Stimulated activated CD4-positive, alpha-beta T cell treated with anti-CD3 and anti-CD28 coated beads, Interleukin-4, amount 100 ng/mL, for 1 hour (primary cell): ENCODE measurements around the gene MADCAM1.

ENCODE experiments used
- DNase-seq: peaks from one replicate; pipeline ENCODE4 v3.0.0-alpha.2; 2020

Gene MADCAM1

DNA sequence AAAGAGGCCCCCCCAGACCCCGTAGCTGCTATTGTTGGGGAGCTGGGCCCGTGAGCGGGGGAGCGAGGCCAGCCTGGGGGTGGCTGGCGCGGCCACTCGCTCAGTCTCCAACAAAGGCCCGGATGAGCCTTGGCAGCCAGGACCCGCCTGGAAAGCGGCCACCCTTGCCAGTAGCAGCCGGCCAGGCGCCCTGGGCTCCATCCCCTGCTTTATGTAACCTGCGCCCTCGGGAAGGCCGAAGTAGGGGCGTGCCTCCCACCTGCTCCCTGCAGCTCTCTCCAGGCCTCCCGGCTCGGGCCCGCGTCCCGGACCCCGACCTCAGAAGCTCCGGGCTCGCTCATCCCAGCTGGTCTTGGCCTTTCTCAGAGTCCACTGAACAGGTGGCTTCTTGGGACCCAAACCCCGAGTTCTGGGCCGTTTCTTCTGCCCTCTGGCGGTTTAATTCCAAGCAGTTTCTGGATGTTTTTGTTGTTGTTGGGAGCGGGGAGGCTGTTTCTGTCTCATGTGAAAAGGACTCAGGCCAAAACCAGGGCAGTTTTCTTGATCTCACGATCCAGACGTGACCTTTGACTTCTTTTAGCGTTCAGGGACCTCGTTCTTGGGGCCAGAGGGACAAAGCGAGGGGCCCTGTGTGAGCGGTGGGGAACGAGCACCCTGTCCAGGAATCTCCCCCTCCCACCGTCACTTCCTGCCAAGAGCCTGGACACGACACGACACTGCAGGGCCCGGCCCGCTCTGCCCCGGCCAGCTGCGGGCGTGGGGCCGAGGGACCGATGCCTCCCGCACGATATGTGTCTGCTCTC, 36.5 kb downstream of the MADCAM1 start:
- no peak for DNase-seq

DNA sequence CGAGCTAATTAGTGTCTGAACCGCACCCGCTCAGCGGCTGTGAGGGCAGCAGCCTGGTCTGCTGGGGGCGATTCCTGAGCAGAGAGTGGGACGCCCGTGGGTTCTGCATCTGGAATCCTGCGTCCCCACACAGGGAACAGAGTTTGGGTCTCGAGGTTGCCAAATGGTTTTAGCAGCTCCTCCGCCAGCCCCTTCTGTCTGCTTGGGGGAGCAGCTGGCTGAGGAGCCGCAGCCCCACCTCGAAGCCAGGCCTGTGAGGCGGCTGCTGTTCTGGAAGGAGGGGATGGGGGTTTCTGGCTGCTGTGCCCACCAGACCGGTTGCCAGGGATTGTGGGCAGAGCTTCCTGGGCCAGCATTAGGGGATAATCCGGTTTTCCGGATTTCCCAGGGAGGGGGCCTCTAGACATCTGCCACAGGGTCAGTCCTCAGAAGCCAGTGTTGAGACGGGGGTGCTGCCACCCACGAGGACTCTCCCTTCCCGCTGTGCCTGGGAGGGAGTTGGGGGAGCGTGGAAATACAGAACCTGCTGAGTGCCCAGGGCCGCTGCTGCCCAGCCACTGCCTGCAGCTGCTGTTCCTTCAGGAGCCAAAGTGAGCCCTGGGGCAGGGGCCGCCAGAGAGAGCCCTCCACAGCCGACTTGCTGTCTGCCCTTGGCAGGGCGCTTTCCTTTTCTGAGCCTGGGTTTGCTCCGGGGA, 37.2 kb downstream of the MADCAM1 start:
- no peak for DNase-seq

DNA sequence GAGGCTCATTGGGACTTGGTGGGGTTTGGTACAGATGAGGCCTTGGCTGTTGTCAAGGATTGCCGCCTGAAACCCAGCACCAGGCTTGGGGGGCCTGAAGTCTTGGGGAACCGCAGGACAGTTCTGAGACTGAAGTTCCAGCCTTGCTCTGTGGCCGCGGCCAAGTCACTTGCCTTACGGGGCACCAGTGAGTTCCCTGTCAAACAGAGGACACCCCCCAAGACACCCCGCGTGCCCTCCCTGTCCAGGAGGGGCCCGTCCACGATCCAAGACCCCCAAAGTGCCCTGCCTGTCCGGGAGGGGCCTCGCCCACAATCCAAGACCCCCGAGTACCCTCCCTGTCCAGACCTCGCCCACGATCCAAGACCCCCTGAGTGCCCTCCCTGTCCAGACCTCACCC, 37.8 kb downstream of the MADCAM1 start:
- no peak for DNase-seq

GRCh38 chr19:535017-535835, 38.9 kb downstream of the MADCAM1 start:
- no peak for DNase-seq

DNA sequence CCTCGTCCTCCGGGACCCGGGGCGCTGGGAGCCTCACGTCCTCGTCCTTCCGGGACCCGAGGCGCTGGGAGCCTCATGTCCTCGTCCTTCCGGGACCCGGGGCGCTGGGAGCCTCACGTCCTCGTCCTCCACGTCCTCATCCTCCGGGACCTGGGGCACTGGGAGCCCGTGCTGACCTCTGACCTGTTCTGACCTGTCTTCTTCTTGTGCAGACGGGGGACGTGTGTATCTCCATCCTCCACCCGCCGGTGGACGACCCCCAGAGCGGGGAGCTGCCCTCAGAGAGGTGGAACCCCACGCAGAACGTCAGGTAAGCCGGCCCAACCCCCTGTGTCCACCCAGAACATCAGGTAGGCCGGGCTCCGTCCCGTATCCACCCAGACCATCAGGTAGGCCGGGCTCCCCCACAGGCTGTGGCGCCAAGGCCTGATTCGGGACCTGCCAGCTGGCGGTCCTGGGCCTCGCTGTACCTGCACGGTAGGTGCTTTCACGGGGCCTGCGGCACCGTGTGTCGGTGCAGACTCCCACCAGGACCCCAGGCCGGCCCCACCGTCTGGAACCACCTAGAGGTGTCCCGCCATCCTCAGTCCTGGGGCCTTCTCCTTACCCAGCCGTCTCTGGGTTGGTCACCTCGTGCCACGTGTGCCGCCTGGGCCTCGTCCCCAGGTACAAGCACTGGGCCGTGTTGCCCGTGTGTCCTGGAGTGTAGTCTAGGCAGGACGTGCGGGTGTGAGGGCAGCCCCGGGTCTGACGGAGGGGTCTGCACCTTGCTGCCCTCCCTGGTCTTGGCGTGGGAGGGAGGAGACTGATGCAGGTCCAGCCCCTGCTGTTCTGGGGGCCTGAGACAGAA, 40.0 kb downstream of the MADCAM1 start:
- no peak for DNase-seq

GRCh38 chr19:536881-537404, 40.7 kb downstream of the MADCAM1 start:
- no peak for DNase-seq

DNA sequence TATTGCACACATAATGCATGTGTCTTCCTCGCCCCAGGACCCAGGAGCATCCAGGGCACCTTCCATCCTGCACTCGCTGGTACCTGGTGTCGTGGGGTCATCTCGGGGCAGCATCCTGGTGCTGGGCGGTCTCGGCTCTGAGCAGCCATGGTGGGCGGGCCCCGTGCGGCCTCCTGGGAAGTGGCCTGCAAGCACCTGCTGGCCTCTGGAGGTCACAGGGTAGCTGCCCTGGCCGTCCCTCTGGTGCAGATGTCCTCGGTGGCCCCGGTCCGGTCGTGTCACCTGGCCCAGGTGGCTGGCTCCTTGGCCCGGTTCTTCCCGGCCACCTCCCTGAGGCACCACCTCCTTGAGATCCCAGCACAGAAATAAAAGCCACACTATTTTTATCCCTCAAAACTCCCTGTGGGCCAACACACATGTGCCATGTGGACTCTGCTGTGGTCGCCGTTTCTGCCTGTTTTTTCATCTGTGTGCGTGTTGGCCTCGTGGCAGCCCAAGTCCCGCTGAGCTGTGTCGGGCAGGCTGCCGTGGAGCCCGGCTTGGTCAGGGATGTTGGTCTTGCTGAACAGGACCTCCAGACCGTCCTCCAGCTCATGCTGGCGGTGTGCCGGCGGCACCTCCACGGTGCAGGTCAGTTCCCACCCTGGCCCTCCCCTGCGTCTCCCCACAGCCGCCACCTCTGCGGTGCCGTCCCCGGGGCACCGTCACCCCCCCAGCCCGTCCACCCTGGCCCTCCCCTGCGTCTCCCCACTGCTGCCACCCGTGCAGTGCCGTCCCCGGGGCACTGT, 42.5 kb downstream of the MADCAM1 start:
- no peak for DNase-seq

DNA sequence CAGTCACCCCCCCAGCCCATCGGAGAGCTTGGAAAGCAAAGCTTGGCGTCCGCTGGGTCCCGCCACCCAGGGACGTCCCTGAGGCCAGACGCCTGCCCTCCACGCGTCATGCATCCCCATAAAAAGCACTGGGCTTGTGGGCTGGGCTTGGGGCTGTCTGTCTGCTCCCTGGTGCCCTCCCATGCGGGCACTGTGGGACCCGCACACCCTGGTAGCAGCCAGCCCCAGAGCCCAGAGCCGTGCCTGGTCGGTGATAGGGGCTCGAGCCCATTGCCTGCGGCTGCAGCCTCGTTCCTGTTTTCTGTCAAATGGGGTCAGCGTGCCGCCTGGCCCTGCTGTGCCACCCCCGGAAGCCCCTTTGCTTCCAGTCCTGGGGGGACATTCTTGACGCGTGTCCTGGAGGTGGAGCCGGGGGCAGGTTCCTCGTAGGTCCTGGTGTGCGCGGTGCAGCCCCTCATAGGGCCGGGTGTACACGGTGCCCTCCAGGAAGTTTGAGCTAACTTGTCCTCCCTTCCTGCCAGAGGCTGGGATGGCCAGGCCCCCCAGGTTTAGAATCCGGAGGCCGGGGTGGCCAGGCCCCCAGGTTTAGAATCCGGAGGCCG, 43.2 kb downstream of the MADCAM1 start:
- no peak for DNase-seq

GRCh38 chr19:540867-541637, 44.8 kb downstream of the MADCAM1 start:
- DNase-seq: no peak

DNA sequence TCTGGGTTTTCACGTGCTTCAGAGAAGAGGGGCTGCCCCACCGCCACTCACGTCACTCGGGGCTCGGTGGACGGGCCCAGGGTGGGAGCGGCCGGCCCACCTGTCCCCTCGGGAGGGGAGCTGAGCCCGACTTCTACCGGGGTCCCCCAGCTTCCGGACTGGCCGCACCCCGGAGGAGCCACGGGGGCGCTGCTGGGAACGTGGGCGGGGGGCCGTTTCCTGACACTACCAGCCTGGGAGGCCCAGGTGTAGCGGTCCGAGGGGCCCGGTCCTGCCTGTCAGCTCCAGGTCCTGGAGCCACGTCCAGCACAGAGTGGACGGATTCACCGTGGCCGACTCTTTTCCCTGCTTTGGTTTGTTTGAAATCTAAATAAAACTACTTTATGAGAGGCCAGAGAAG, 45.4 kb downstream of the MADCAM1 start:
- DNase-seq: no peak

GRCh38 chr19:542173-542866, 46.0 kb downstream of the MADCAM1 start:
- DNase-seq: no peak

DNA sequence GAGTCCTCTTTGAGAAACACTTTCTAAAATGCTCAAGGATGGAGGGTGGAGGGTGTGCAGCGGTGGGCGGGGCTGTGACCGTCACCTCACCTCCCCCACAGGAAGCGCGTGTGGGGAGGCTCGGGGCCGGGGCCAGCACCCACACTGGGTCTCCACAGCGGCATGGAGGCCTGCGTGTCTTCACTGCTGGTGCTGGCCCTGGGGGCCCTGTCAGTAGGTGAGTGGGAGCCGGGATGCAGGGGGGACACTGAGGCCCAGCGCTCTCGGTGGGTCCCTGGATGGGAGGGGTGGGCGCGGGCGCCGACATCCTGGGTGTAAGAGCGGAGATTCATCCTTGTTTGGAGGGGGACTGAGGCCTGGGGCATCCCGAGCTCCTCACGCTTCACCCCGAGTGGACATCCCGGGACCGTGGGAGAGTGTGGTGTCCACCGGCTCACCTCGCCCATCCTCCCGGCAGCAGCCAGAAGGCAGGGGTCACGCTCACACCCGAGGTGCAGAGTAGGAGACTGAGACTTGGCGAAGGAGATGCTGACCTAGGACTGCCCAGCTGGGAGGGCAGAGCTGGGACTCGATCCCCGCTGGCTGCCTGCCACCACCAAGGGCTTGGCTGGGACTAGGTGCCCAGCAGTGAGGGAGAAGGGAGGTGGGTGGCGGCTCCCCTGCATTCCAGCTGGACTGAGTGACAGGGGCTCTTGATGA, 47.8 kb downstream of the MADCAM1 start, which contains the start of gene GZMM:
TSS of gene GZMM (plus strand) at position 144 of the 699 bp plus-strand sequence. CDS start at position 163, 19 bp downstream.
- DNase-seq: peak; percentile 72

GRCh38 chr19:547117-547516, 50.8 kb downstream of the MADCAM1 start:
- DNase-seq: no peak

DNA sequence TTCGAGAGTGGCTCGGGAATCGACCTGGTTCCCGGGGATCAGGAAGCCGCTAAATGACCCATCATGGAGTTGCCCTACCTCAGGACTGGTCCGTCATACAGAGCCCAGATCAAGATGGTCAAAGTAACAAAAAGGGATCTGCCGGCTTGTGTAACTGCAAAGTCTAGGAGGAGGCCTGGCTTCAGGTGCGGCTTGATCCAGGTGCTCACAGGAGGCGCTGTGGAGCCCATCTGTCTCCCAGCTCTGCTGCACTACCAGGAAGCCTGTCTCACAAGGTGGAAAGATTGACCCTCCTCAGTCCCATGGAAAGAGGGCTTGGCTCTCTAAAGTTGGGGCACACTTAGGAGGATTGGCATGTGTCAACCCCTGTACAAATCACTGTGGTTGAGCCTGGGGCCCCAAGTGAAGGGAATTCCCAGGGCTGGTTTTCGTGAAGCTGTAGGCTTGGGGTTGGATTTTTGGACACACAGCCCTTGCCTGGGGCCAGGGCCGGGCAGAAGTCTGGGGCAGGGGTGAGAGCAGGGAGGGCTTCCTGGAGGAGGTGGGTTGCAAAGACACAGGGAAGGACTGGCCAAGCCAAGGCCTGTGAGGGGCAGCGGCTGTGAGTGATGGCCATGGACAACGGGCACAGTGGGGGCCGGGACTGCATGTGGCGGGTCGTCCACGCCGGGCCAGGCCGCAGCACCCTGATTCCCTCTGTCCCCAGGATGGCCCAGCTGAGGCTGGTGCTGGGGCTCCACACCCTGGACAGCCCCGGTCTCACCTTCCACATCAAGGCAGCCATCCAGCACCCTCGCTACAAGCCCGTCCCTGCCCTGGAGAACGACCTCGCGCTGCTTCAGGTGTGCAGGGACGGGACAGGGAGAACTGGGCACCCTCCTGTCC, 51.8 kb downstream of the MADCAM1 start:
- no peak for DNase-seq

DNA sequence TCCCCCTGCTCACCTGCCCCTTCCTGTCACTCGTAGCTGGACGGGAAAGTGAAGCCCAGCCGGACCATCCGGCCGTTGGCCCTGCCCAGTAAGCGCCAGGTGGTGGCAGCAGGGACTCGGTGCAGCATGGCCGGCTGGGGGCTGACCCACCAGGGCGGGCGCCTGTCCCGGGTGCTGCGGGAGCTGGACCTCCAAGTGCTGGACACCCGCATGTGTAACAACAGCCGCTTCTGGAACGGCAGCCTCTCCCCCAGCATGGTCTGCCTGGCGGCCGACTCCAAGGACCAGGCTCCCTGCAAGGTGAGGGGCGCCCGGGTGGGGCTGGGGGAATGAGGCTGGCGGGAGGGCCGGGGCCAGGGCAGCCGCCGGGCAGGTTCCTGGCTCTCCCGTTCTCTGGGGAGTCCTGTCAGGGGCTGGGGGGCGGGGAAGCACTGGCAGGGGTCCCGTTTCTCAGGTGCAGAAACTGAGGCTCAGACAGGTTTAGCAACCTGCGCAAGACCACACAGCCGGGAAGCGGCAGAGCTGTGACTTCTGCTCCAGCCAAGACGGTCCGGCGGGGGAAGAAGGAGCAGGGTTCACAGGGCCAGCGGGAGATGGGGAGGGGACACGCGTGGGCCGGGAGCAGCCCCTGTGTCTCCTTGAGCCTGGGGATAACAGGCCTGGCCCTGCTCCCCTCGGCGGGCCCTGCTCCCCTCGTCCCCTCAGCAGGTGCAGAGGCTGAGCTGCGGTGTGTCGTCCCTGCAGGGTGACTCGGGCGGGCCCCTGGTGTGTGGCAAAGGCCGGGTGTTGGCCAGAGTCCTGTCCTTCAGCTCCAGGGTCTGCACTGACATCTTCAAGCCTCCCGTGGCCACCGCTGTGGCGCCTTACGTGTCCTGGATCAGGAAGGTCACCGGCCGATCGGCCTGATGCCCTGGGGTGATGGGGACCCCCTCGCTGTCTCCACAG, 52.9 kb downstream of the MADCAM1 start:
- DNase-seq: no peak

- no peak for DNase-seq
Observed at GRCh38 chr19:554817-555216, 58.5 kb downstream of the MADCAM1 start.
